ENCODE measurements around the gene IFI16. TPM values are rescaled to one million over a fixed set of nuclear protein-coding genes. Genes with fewer than 3 reads are reported as not detected.
"Not testable (repeated sequence)": the region's sequence is repeated elsewhere in the genome, so short reads cannot be mapped to it uniquely, and the experiment has no call there.

IFI16 gene
- total and polyA plus RNA-seq, 7 donors, result 9.6 to 29.4 (median 14.0) TPM

DNA sequence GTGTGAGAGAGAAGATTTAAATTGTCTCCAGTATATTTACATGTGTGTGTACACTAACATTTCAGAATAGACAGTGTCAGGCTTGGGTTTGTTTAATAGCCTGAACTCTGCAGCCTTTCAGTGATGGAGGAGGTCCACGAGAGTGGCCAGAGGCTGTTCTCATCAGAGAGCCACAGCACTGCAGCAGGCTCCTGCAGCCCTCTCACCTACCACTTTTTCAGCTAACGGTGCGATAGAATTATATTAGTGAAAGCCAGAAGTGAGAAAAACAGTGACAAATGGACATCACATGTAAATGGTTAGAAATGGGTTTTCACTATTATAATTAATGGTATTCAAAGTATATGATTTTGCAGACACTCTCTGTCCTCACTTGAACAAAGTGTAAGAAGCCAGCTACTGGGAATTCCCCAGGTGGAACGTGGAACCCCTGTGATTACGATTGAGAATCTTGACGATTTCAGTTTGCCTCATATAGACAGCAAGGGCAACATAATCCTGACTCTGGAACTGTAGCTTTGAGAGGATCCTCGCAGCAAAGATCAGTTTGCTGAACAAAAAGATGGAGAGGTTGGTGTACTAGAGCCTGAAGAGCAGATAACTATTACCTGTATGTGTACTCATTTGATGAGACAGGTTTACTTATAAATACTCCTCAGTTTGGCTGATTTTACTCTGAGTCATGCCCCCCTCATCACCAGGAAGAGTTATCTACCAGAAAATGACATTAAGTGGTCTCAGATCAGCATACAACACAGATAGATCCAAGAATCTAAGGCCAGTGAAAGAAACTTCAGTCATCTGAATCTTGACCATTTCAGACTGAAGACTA is 31.4 kb downstream of the IFI16 start:
- H3K9me3 ChIP-seq, result no peaks in the 10 kb centered on the region
- ATAC-seq, result no peak
- DNase-seq, result no peak
- no peak overlapping the region for H3K4me3 ChIP-seq
- peaks cover 0 to 66% of the 10 kb centered on the region in 2 donors for H3K36me3 ChIP-seq (ENCODE audit: insufficient read depth in 1 of 2, low read depth in 1 of 2)
- TF ChIP-seq, protein P1, sequence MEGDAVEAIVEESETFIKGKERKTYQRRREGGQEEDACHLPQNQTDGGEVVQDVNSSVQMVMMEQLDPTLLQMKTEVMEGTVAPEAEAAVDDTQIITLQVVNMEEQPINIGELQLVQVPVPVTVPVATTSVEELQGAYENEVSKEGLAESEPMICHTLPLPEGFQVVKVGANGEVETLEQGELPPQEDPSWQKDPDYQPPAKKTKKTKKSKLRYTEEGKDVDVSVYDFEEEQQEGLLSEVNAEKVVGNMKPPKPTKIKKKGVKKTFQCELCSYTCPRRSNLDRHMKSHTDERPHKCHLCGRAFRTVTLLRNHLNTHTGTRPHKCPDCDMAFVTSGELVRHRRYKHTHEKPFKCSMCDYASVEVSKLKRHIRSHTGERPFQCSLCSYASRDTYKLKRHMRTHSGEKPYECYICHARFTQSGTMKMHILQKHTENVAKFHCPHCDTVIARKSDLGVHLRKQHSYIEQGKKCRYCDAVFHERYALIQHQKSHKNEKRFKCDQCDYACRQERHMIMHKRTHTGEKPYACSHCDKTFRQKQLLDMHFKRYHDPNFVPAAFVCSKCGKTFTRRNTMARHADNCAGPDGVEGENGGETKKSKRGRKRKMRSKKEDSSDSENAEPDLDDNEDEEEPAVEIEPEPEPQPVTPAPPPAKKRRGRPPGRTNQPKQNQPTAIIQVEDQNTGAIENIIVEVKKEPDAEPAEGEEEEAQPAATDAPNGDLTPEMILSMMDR (IDR thresholded peaks at IDR 0.05), result no peak
- no peaks in the 10 kb centered on the region for H3K4me1 ChIP-seq
- H3K27me3 ChIP-seq (ENCODE audit: insufficient read depth in 3 of 3, low read length in 2 of 3), result no peaks in the 10 kb centered on the region
- H3K27ac ChIP-seq, result no peak overlapping the region
- intact Hi-C loops (cut with DNase I), result no loop called here
- WGBS, 3 donors, result 84% methylated on average over 7 of the region's 7 CpGs

DNA sequence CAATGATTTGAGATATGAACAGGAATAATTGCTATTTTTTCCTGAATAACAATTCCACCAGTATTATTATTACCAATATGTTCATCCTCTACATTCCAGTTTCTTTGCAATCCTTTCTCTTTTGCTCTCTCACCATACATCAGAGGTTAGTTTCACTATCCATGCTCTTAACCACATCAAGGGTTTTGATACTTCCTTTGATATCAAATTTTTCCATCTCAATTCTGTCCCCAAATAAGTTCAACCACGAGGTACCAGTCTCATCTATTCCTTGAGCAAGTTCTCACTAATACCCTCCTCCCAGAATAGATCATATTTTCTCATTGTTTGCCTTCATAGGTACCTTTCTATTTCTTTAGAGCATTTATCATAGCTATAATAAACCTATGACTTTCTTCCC is 36.8 kb downstream of the IFI16 start:
- DNase-seq; H3K27ac ChIP-seq; H3K4me1 ChIP-seq; H3K27me3 ChIP-seq (ENCODE audit: insufficient read depth in 3 of 3, low read length in 2 of 3); H3K9me3 ChIP-seq; ATAC-seq; H3K4me3 ChIP-seq; intact Hi-C loops (cut with DNase I): not testable (repeated sequence)
- 50 to 60% (median 50%) methylated on average over 1 of the region's 1 CpG for WGBS, 3 donors
- peaks cover 0 to 53% of the 10 kb centered on the region in 2 donors for H3K36me3 ChIP-seq (ENCODE audit: insufficient read depth in 1 of 2, low read depth in 1 of 2)

DNA sequence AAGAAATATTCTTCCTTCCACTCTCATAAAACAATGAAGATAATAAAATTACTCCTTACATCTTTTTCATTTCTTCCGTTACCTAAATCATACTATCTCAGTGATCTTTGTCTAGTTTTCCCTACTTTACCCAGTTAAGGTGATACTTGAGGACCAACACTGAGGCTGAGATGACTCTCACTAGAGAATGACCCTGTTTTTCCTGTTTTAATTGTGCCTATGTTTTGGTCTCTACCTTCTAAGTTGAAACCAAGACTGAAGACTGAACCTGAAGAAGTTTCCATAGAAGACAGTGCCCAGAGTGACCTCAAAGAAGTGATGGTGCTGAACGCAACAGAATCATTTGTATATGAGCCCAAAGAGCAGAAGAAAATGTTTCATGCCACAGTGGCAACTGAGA is 41.7 kb downstream of the IFI16 start:
- no peaks in the 10 kb centered on the region for H3K4me1 ChIP-seq
- intact Hi-C loops (cut with DNase I), result no loop called here
- ATAC-seq (no peak), DNase-seq (no peak)
- no peak overlapping the region for H3K27ac ChIP-seq
- WGBS, 3 donors, result 95 to 98% (median 95%) methylated on average over 2 of the region's 2 CpGs
- TF ChIP-seq, protein P1 (IDR thresholded peaks at IDR 0.05), result no peak
- no peaks in the 10 kb centered on the region for H3K27me3 ChIP-seq (ENCODE audit: insufficient read depth in 3 of 3, low read length in 2 of 3)
- H3K4me3 ChIP-seq, result no peak overlapping the region
- no peaks in the 10 kb centered on the region for H3K9me3 ChIP-seq
- H3K36me3 ChIP-seq (ENCODE audit: insufficient read depth in 1 of 2, low read depth in 1 of 2), result peaks cover 0 to 66% of the 10 kb centered on the region in 2 donors

DNA sequence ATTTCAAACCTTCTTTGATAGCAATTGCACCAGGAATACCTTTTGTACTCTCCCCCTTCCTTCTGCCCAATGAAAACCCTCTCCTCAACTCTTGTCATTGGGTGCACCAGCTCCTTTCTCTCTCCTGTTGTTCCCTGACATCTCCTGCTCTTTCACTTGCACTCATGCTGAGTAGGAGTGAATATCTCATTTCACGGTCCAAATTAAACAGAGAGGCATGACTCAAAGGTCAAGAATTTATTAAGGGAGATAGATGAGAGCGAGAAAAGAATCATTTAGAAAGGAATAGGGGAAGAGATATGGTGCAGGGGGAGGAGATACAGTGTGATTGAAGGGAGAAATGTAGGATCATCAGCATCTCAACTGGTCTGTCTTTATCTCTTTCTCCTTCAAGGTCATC is 44.7 kb downstream of the IFI16 start:
- no peak overlapping the region for H3K27ac ChIP-seq
- H3K4me3 ChIP-seq, result no peak overlapping the region
- intact Hi-C loops (cut with DNase I), result no loop called here
- TF ChIP-seq, protein P1 (IDR thresholded peaks at IDR 0.05), result no peak
- ATAC-seq (no peak), DNase-seq (no peak)
- no peaks in the 10 kb centered on the region for H3K9me3 ChIP-seq
- H3K4me1 ChIP-seq, result no peaks in the 10 kb centered on the region
- peaks cover 0 to 60% of the 10 kb centered on the region in 2 donors for H3K36me3 ChIP-seq (ENCODE audit: insufficient read depth in 1 of 2, low read depth in 1 of 2)
- WGBS, 3 donors, result 21 to 39% (median 33%) methylated on average over 2 of the region's 2 CpGs
- H3K27me3 ChIP-seq (ENCODE audit: insufficient read depth in 3 of 3, low read length in 2 of 3), result no peaks in the 10 kb centered on the region

DNA sequence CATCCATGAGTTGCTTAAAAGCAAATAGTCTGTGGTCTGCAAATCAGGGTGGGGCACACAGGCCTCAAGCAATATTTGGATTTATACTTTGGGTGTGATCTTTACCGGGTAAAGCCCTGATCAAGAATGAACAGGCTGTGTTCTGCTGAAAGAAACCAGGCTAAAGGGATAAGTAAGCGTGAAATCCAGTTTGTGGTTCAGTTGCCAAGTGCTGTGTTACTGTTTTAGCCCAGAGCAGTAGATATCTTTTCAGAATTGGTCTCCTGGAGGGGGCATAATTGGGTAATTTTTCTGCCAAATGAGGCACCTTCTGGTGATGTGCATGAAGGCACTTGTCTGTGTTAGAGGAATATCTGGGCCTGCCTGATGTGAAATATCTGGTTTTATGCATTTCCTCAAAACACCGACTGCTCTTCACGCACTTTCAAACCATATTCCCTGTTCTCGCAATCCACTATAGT is 45.5 kb downstream of the IFI16 start:
- Histone ChIP-seq H3K27ac (no peak overlapping the region), H3K27me3 (ENCODE audit: insufficient read depth in 3 of 3, low read length in 2 of 3) (no peaks in the 10 kb centered on the region), H3K4me3 (no peak overlapping the region), H3K4me1 (no peaks in the 10 kb centered on the region), H3K36me3 (ENCODE audit: insufficient read depth in 1 of 2, low read depth in 1 of 2) (peaks cover 0 to 54% of the 10 kb centered on the region in 2 donors), H3K9me3 (no peaks in the 10 kb centered on the region)
- ATAC-seq (no peak), DNase-seq (no peak)
- 40 to 46% (median 43%) methylated on average over 5 of the region's 5 CpGs for WGBS, 3 donors
- TF ChIP-seq, protein P1 (IDR thresholded peaks at IDR 0.05), result no peak
- intact Hi-C loops (cut with DNase I), result no loop called here
